ENCODE data around the gene SUGCT. TPM values are rescaled to one million over a fixed set of nuclear protein-coding genes. Genes with fewer than 3 reads are reported as not detected.

Gene SUGCT
- total RNA-seq, 1 experiment from 2014 or later: 4.6 TPM

DNA sequence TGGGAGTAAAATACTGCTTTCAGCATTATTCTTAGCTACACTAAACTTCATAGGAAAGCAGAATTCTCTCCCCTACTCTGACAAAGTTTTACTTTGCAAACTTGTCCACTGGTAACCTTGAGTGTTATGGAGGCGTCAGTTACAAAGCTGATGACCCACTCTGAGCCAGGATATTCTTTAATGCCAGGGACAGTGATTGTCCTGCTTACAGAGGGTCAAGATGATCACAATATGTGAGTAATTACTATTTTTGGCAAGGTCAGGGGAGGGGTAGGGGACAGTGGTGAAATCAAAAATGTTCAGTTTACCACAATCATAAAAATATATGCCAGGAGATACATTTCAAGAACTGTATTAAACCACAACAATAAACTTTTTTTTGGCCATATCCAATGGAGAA, 520.6 kb downstream of the SUGCT start:
- peaks cover 9% of the 10 kb centered on the region for H3K9me3 Mint-ChIP-seq
- ATAC-seq (no peak), DNase-seq (ENCODE audit: low spot score) (no peak)
- no peaks in the 10 kb centered on the region for H3K27me3 Mint-ChIP-seq (ENCODE audit: low read depth)
- no peak overlapping the region for H3K27ac Mint-ChIP-seq
- ChIA-PET POLR2A (interaction anchor here (0.7 kb wide), 1 partner anchor 100 kb away, joined by 5 read pairs; no protein-coding TSS in a partner anchor), CTCF (interaction anchor here (1.0 kb wide), 1 partner anchor 149 kb away, joined by 3 read pairs; no protein-coding TSS in a partner anchor)
- H3K4me1 Mint-ChIP-seq: no peaks in the 10 kb centered on the region
- H3K36me3 Mint-ChIP-seq: 0 out of 2 replicates have a peak, but pooled peaks cover 3% of the 10 kb centered on the region
- TF ChIP-seq NFE2L1 (CRISPR knock-in tag; IDR thresholded peaks at IDR 0.05): no peak
- TF ChIP-seq, protein P1, sequence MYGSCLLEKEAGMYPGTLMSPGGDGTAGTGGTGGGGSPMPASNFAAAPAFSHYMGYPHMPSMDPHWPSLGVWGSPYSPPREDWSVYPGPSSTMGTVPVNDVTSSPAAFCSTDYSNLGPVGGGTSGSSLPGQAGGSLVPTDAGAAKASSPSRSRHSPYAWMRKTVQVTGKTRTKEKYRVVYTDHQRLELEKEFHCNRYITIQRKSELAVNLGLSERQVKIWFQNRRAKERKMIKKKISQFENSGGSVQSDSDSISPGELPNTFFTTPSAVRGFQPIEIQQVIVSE (CRISPR knock-in tag; IDR thresholded peaks at IDR 0.05; ENCODE audit: borderline replicate concordance): no peak
- no peak for TF ChIP-seq SMAD4 (CRISPR knock-in tag; IDR thresholded peaks at IDR 0.05)
- TF ChIP-seq, protein P2, sequence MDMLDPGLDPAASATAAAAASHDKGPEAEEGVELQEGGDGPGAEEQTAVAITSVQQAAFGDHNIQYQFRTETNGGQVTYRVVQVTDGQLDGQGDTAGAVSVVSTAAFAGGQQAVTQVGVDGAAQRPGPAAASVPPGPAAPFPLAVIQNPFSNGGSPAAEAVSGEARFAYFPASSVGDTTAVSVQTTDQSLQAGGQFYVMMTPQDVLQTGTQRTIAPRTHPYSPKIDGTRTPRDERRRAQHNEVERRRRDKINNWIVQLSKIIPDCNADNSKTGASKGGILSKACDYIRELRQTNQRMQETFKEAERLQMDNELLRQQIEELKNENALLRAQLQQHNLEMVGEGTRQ (CRISPR knock-in tag; IDR thresholded peaks at IDR 0.05): no peak
- TF ChIP-seq ETV6 (CRISPR knock-in tag; IDR thresholded peaks at IDR 0.05): no peak
- TF ChIP-seq, protein P3, sequence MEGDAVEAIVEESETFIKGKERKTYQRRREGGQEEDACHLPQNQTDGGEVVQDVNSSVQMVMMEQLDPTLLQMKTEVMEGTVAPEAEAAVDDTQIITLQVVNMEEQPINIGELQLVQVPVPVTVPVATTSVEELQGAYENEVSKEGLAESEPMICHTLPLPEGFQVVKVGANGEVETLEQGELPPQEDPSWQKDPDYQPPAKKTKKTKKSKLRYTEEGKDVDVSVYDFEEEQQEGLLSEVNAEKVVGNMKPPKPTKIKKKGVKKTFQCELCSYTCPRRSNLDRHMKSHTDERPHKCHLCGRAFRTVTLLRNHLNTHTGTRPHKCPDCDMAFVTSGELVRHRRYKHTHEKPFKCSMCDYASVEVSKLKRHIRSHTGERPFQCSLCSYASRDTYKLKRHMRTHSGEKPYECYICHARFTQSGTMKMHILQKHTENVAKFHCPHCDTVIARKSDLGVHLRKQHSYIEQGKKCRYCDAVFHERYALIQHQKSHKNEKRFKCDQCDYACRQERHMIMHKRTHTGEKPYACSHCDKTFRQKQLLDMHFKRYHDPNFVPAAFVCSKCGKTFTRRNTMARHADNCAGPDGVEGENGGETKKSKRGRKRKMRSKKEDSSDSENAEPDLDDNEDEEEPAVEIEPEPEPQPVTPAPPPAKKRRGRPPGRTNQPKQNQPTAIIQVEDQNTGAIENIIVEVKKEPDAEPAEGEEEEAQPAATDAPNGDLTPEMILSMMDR (IDR thresholded peaks at IDR 0.05): no peak
- TF ChIP-seq, protein P4, sequence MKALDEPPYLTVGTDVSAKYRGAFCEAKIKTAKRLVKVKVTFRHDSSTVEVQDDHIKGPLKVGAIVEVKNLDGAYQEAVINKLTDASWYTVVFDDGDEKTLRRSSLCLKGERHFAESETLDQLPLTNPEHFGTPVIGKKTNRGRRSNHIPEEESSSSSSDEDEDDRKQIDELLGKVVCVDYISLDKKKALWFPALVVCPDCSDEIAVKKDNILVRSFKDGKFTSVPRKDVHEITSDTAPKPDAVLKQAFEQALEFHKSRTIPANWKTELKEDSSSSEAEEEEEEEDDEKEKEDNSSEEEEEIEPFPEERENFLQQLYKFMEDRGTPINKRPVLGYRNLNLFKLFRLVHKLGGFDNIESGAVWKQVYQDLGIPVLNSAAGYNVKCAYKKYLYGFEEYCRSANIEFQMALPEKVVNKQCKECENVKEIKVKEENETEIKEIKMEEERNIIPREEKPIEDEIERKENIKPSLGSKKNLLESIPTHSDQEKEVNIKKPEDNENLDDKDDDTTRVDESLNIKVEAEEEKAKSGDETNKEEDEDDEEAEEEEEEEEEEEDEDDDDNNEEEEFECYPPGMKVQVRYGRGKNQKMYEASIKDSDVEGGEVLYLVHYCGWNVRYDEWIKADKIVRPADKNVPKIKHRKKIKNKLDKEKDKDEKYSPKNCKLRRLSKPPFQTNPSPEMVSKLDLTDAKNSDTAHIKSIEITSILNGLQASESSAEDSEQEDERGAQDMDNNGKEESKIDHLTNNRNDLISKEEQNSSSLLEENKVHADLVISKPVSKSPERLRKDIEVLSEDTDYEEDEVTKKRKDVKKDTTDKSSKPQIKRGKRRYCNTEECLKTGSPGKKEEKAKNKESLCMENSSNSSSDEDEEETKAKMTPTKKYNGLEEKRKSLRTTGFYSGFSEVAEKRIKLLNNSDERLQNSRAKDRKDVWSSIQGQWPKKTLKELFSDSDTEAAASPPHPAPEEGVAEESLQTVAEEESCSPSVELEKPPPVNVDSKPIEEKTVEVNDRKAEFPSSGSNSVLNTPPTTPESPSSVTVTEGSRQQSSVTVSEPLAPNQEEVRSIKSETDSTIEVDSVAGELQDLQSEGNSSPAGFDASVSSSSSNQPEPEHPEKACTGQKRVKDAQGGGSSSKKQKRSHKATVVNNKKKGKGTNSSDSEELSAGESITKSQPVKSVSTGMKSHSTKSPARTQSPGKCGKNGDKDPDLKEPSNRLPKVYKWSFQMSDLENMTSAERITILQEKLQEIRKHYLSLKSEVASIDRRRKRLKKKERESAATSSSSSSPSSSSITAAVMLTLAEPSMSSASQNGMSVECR (CRISPR knock-in tag; IDR thresholded peaks at IDR 0.05; ENCODE audit: borderline replicate concordance): no peak
- TF ChIP-seq EMX1 (CRISPR knock-in tag; IDR thresholded peaks at IDR 0.05): no peak
- TF ChIP-seq, protein P5, sequence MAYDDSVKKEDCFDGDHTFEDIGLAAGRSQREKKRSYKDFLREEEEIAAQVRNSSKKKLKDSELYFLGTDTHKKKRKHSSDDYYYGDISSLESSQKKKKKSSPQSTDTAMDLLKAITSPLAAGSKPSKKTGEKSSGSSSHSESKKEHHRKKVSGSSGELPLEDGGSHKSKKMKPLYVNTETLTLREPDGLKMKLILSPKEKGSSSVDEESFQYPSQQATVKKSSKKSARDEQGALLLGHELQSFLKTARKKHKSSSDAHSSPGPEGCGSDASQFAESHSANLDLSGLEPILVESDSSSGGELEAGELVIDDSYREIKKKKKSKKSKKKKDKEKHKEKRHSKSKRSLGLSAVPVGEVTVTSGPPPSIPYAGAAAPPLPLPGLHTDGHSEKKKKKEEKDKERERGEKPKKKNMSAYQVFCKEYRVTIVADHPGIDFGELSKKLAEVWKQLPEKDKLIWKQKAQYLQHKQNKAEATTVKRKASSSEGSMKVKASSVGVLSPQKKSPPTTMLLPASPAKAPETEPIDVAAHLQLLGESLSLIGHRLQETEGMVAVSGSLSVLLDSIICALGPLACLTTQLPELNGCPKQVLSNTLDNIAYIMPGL (CRISPR knock-in tag; IDR thresholded peaks at IDR 0.05): no peak
- TF ChIP-seq, protein P6, sequence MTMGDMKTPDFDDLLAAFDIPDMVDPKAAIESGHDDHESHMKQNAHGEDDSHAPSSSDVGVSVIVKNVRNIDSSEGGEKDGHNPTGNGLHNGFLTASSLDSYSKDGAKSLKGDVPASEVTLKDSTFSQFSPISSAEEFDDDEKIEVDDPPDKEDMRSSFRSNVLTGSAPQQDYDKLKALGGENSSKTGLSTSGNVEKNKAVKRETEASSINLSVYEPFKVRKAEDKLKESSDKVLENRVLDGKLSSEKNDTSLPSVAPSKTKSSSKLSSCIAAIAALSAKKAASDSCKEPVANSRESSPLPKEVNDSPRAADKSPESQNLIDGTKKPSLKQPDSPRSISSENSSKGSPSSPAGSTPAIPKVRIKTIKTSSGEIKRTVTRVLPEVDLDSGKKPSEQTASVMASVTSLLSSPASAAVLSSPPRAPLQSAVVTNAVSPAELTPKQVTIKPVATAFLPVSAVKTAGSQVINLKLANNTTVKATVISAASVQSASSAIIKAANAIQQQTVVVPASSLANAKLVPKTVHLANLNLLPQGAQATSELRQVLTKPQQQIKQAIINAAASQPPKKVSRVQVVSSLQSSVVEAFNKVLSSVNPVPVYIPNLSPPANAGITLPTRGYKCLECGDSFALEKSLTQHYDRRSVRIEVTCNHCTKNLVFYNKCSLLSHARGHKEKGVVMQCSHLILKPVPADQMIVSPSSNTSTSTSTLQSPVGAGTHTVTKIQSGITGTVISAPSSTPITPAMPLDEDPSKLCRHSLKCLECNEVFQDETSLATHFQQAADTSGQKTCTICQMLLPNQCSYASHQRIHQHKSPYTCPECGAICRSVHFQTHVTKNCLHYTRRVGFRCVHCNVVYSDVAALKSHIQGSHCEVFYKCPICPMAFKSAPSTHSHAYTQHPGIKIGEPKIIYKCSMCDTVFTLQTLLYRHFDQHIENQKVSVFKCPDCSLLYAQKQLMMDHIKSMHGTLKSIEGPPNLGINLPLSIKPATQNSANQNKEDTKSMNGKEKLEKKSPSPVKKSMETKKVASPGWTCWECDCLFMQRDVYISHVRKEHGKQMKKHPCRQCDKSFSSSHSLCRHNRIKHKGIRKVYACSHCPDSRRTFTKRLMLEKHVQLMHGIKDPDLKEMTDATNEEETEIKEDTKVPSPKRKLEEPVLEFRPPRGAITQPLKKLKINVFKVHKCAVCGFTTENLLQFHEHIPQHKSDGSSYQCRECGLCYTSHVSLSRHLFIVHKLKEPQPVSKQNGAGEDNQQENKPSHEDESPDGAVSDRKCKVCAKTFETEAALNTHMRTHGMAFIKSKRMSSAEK (CRISPR knock-in tag; IDR thresholded peaks at IDR 0.05; ENCODE audit: borderline replicate concordance): no peak
- no peak for TF ChIP-seq ZNF317 (CRISPR knock-in tag; IDR thresholded peaks at IDR 0.05; ENCODE audit: borderline replicate concordance, low read depth)
- TF ChIP-seq, protein P7, sequence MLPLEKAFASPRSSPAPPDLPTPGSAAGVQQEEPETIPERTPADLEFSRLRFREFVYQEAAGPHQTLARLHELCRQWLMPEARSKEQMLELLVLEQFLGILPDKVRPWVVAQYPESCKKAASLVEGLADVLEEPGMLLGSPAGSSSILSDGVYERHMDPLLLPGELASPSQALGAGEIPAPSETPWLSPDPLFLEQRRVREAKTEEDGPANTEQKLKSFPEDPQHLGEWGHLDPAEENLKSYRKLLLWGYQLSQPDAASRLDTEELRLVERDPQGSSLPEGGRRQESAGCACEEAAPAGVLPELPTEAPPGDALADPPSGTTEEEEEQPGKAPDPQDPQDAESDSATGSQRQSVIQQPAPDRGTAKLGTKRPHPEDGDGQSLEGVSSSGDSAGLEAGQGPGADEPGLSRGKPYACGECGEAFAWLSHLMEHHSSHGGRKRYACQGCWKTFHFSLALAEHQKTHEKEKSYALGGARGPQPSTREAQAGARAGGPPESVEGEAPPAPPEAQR (CRISPR knock-in tag; IDR thresholded peaks at IDR 0.05): no peak
- no peak for TF ChIP-seq CBFB (CRISPR knock-in tag; IDR thresholded peaks at IDR 0.05; ENCODE audit: low read depth)
- TF ChIP-seq, protein P8, sequence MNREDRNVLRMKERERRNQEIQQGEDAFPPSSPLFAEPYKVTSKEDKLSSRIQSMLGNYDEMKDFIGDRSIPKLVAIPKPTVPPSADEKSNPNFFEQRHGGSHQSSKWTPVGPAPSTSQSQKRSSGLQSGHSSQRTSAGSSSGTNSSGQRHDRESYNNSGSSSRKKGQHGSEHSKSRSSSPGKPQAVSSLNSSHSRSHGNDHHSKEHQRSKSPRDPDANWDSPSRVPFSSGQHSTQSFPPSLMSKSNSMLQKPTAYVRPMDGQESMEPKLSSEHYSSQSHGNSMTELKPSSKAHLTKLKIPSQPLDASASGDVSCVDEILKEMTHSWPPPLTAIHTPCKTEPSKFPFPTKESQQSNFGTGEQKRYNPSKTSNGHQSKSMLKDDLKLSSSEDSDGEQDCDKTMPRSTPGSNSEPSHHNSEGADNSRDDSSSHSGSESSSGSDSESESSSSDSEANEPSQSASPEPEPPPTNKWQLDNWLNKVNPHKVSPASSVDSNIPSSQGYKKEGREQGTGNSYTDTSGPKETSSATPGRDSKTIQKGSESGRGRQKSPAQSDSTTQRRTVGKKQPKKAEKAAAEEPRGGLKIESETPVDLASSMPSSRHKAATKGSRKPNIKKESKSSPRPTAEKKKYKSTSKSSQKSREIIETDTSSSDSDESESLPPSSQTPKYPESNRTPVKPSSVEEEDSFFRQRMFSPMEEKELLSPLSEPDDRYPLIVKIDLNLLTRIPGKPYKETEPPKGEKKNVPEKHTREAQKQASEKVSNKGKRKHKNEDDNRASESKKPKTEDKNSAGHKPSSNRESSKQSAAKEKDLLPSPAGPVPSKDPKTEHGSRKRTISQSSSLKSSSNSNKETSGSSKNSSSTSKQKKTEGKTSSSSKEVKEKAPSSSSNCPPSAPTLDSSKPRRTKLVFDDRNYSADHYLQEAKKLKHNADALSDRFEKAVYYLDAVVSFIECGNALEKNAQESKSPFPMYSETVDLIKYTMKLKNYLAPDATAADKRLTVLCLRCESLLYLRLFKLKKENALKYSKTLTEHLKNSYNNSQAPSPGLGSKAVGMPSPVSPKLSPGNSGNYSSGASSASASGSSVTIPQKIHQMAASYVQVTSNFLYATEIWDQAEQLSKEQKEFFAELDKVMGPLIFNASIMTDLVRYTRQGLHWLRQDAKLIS (CRISPR knock-in tag; IDR thresholded peaks at IDR 0.05; ENCODE audit: borderline replicate concordance): no peak
- no peak for TF ChIP-seq JAZF1 (CRISPR knock-in tag; IDR thresholded peaks at IDR 0.05)
- TF ChIP-seq, protein P9, sequence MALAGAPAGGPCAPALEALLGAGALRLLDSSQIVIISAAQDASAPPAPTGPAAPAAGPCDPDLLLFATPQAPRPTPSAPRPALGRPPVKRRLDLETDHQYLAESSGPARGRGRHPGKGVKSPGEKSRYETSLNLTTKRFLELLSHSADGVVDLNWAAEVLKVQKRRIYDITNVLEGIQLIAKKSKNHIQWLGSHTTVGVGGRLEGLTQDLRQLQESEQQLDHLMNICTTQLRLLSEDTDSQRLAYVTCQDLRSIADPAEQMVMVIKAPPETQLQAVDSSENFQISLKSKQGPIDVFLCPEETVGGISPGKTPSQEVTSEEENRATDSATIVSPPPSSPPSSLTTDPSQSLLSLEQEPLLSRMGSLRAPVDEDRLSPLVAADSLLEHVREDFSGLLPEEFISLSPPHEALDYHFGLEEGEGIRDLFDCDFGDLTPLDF (CRISPR knock-in tag; IDR thresholded peaks at IDR 0.05): no peak
- no peak overlapping the region for H3K4me3 Mint-ChIP-seq
